GM13977 (cell line): ENCODE data around the gene TMCO4.
A peak's percentile ranks its signal among the peaks of the same experiment; 100 is the strongest.

ENCODE experiments used
- DNase-seq: peaks from one replicate; pipeline ENCODE4 v3.0.0; 2012; ENCODE audit warnings: low spot score
- CTCF ChIP-seq: IDR thresholded peaks from 2 replicates; pipeline ENCODE4 v1.5.1; 2012; ENCODE audit warnings: mild to moderate bottlenecking, control low read depth; ENCODE audit not compliant: insufficient read depth; ENCODE audit errors: extremely low read depth, missing control alignments
- in situ Hi-C: fragments of 300-500 bp; cut with MboI; formaldehyde crosslinking; loops from one replicate; pipeline ENCODE4 v1.12.0; 2022; ENCODE audit warnings: low sequenced_read_pairs, low pct_unique_long_range_greater_than_20kb, mixed read lengths, inconsistent platforms; ENCODE audit not compliant: unreplicated experiment

The TMCO4 gene

DNA sequence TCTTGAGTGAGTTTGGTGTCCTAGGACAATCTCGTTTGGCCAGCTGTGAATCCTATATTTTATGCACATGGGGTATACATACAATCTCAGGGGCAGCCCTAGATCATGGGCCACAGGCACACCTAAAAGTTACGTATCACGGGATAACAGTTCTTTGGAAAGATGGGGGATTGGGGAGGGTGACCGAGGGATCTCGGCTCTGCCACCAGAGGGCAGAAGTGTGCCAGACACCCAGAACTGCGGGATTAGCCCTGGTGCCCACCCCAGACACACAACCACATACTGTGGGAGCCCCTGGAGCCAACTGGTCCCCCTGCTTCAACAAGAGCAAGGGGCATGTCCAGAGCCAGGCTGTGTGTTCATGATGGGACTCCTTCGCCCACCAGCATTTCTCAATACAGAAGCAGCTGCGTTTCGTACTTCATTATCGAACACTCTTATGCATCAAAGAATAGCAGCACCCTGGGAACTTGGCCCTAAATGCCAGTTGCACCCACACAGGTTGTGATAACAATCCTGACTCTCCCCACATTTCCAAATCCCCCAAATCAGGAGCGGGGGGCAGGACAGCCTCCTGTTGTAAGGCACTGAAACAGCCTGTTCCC lies 37.4 kb downstream of the TMCO4 start:
- DNase-seq: peak; percentile 69
- in situ Hi-C loops: no loop called here
- TF ChIP-seq CTCF: peak; percentile 78

- DNase-seq: no peak
- in situ Hi-C loops: no loop called here
- no peak for TF ChIP-seq CTCF
These were observed 40.0 kb downstream of the TMCO4 start for GRCh38 chr1:19759740-19760089.

DNA sequence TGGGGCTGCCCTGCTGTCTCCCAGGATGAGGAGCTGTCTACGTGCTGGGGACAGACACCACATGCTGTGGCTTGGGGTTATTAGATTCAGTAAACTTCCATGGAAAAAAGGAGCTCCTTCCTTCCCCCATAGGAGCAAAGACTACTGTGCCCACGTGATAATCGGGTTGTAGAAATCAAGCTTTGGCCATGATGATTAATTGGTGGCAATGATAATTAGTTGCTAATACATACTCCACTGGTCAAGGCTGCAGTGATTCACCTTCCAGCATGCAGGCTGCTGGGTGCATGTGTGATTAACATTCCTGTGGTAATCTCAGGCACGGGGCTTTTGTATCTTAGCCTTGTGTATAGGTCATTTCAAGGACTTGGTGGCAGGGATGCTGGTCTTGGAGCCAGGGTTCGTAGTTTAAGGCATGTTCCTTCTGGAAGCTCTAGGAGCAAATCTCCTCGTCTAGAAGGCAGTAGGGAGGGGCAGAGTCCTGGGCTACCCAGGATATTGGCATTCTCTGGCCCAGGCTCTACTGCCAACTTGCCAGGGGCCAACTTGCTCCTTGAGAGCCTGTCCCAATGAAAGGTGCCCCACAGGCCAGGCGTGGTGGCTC lies 41.4 kb downstream of the TMCO4 start:
- no peak for TF ChIP-seq CTCF
- DNase-seq: no peak
- in situ Hi-C loops: no loop called here

- in situ Hi-C loops: no loop called here
- DNase-seq: no peak
- no peak for TF ChIP-seq CTCF
These were observed 42.1 kb downstream of the TMCO4 start for GRCh38 chr1:19757641-19758040.

DNA sequence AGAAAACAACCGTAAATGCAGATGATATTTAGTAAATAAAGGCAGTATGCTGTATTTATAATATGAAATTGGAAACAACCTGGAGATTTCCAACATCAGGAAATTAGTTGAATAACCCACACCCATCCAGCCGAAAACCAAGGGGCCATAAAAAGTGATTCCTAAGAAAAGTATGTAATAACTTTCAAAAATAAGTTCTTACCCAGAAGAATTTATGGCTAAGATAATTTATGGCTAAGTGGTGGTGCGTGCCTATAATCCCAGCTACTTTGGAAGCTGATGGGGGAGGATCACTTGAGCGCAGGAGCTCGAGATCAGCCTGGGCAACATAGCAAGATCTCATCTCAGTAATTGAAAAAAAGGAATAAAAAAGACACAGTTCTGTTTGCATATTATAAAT lies 43.2 kb downstream of the TMCO4 start:
- in situ Hi-C loops: no loop called here

GRCh38 chr1:19754482-19754881 lies 45.2 kb downstream of the TMCO4 start:
- no peak for DNase-seq
- in situ Hi-C loops: no loop called here

More for the DNA sequence above, 43.2 kb downstream of the TMCO4 start:
- no peak for TF ChIP-seq CTCF
- no peak for DNase-seq

More at GRCh38 chr1:19754482-19754881, 45.2 kb downstream of the TMCO4 start:
- TF ChIP-seq CTCF: no peak
